Esophagus squamous epithelium (tissue), 5 donors: Measurements from ENCODE around the gene FAM32A. TPM values are rescaled to one million over a fixed set of nuclear protein-coding genes. Genes with fewer than 3 reads are reported as not detected.
A peak's percentile ranks its signal among the peaks of the same experiment; 100 is the strongest.

Experiments
- DNase-seq: peaks from one replicate; lab custom pipeline; 2025; lab: John Stamatoyannopoulos, UW
- H3K27ac ChIP-seq, 4 donors: fragments of 200-600 bp; sonication (generic); one replicate each; pipeline ENCODE4 v1.5.1; 2016 to 2019; ENCODE audit warnings: mild to moderate bottlenecking in 1 of 4
- H3K27me3 ChIP-seq, 4 donors: fragments of 200-600 bp; sonication (generic); 1 replicate in 3 of 4; 2 replicates in 1 of 4; pipeline versions ENCODE4 v1.5.1 to v1.6.0; 2017 to 2021; ENCODE audit warnings: antibody characterized with exemption in 1 of 4
- H3K36me3 ChIP-seq, 3 donors: fragments of 200-600 bp; sonication (generic); one replicate each; pipeline ENCODE4 v1.5.1; 2016 to 2019
- H3K4me1 ChIP-seq, 3 donors: fragments of 200-600 bp; sonication (generic); one replicate each; pipeline ENCODE4 v1.5.1; 2017 to 2019
- H3K4me3 ChIP-seq, 4 donors: fragments of 200-600 bp; sonication (generic); 1 replicate in 3 of 4; 2 replicates in 1 of 4; pipeline ENCODE4 v1.5.1; 2016 to 2019; ENCODE audit warnings: mild to moderate bottlenecking in 2 of 4, moderate library complexity in 1 of 4
- H3K9me3 ChIP-seq, 3 donors: fragments of 200-600 bp; sonication (generic); one replicate each; pipeline ENCODE4 v1.5.1; 2016 to 2019
- CTCF ChIP-seq, 6 experiments: fragments of 450-650 bp in 4 of 6; fragments of 200-600 bp in 2 of 6; sonication (generic) in 2 of 6; IDR thresholded peaks; one replicate each; pipeline ENCODE4 v1.5.1; 2016 to 2019; ENCODE audit warnings: antibody characterized with exemption in 6 of 6, mild to moderate bottlenecking in 4 of 6, moderate library complexity in 4 of 6
- POLR2A ChIP-seq, 4 donors: fragments of 450-650 bp; IDR thresholded peaks; one replicate each; pipeline ENCODE4 v1.6.1; 2017; ENCODE audit warnings: antibody characterized with exemption in 4 of 4, mild to moderate bottlenecking in 4 of 4, moderate library complexity in 3 of 4
- WGBS, 2 donors: methylation state at CpG; one replicate each; pipeline ENCODE4 v1.1.5; 2018; 5-methylcytosine and 5-hydroxymethylcytosine counted together
- intact Hi-C: fragments of 100-400 bp; cut with DNase I; formaldehyde crosslinking; loops from one replicate; pipeline ENCODE4 v1.15.0; 2022
- total RNA-seq, 4 donors: library from RNA; depleted of rRNA; stranded (reverse); fragments of >200 nt; gene quantifications; one replicate each; pipeline ENCODE4 v1.1.0, GENCODE V29; 2016
- donor health status: DM: yes; HTN: yes; CAD: no.

Gene FAM32A
- total RNA-seq, 4 donors from 2014 or later = 53.5 to 97.4 (median 70.8) TPM

GRCh38 chr19:16141043-16141442 lies 44.2 kb upstream of the FAM32A start:
- H3K4me3 ChIP-seq = no peak overlapping the region
- no peak for DNase-seq
- H3K4me1 ChIP-seq = peaks cover 0 to 11% (median 4%) of the 10 kb centered on the region in 3 donors
- H3K9me3 ChIP-seq = no peaks in the 10 kb centered on the region
- H3K27ac ChIP-seq = no peak overlapping the region
- peaks cover 0 to 17% (median 0%) of the 10 kb centered on the region in 4 donors for H3K27me3 ChIP-seq
- intact Hi-C loops = no loop called here
- TF ChIP-seq CTCF (IDR thresholded peaks at IDR 0.05) = no peak
- no peak for TF ChIP-seq POLR2A (IDR thresholded peaks at IDR 0.05)
- H3K36me3 ChIP-seq = no peaks in the 10 kb centered on the region
- WGBS, 2 donors = 60 to 71% methylated on average over 1 to 3 of the region's 4 CpGs

GRCh38 chr19:16142032-16142580 lies 43.1 kb upstream of the FAM32A start:
- TF ChIP-seq POLR2A (IDR thresholded peaks at IDR 0.05) = no peak
- no peak for TF ChIP-seq CTCF (IDR thresholded peaks at IDR 0.05)
- peaks cover 0 to 17% (median 0%) of the 10 kb centered on the region in 4 donors for H3K27me3 ChIP-seq
- no peaks in the 10 kb centered on the region for H3K9me3 ChIP-seq
- intact Hi-C loops = no loop called here
- peak overlapping the region in 1 of 4 donors; percentile 75 for H3K27ac ChIP-seq
- H3K36me3 ChIP-seq = no peaks in the 10 kb centered on the region
- DNase-seq = no peak
- 76 to 79% methylated on average over 4 to 9 of the region's 9 CpGs for WGBS, 2 donors
- H3K4me1 ChIP-seq = peaks cover 0 to 11% (median 4%) of the 10 kb centered on the region in 3 donors
- no peak overlapping the region for H3K4me3 ChIP-seq

DNA sequence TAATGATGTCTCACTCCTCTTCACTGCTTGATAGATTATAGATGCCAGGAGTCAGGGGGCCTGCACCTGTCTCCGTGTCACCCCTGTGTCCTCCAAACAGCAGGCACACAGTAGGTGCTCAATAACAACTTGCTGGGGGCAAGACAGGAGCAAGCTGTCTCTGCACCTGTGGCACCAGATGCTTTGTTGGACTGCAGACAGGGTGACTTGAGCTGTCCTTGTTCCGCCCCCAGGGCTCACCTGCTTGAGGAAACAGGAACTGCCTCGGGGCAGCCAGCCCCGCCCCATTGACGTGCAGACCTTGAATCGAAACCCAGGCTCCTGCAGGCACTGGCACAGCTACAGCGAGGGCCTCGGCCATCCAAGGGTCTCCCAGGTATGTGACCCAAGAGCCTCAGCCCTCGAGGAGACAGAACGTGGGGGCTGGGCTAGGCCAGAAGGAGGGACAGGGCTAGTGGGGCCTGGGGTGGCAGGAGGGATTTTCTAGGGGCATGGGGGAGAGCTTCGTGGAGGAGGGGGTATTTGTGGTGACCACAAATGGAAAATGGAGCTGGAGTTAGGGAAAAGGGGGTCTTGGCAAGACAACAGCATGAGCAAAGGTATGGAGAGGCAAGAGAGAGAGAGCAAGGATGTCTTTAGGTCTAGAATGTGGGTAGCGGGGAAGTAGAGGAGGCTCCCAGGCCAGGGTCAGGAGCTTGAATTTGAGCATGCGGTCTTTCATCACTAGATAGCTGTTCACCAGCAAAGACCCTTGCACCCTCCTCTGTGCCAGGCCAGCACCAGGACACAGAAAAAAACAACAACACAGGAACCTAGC lies 41.6 kb upstream of the FAM32A start, which contains the start of gene HSH2D:
HSH2D (plus strand) TSS at position 287 of the 817 bp plus-strand sequence. CDS start 5,066 bp downstream, outside the sequence.
- Histone ChIP-seq H3K4me1 (peaks cover 0 to 12% (median 6%) of the 10 kb centered on the region in 3 donors), H3K36me3 (no peaks in the 10 kb centered on the region), H3K4me3 (peak within 1 kb of the TSS in 3 of 4 donors; percentile 16 to 54 (median 28)), H3K9me3 (no peaks in the 10 kb centered on the region), H3K27me3 (peaks cover 0 to 17% (median 0%) of the 10 kb centered on the region in 4 donors), H3K27ac (peak within 1 kb of the TSS; percentile 25 to 75 (median 62))
- 45% methylated on average over 3 to 4 of the region's 13 CpGs for WGBS, 2 donors
- DNase-seq = peak; percentile 77
- intact Hi-C loops = no loop called here
- TF ChIP-seq POLR2A (IDR thresholded peaks at IDR 0.05) (peak in 1 of 4 donors; percentile 65), CTCF (IDR thresholded peaks at IDR 0.05) (peak in 1 of 6 experiments; percentile 25)

DNA sequence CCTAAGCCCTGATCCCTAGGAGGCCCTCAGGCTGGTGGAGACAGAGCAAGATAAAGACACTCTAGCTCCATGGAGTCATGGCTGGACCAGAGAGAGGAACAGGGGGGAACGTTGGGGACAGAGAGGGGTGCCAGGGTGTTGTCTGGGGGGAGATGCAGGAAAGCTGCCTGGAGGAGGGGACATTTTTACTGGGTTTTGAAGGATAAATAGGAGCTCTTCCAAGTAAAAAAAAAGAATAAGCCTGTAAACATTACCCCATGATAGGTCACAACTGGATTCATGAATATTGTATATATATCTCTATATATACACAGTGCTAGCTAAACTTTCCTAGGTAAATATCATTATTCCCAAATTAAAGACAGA lies 41.0 kb upstream of the FAM32A start:
- H3K27ac ChIP-seq = peak overlapping the region in 3 of 4 donors; percentile 25 to 75 (median 66)
- H3K4me1 ChIP-seq = peaks cover 0 to 17% (median 10%) of the 10 kb centered on the region in 3 donors
- WGBS, 2 donors = 33 to 57% methylated on average over 1 of the region's 1 CpG
- intact Hi-C loops = no loop called here
- no peaks in the 10 kb centered on the region for H3K9me3 ChIP-seq
- peak overlapping the region in 2 of 4 donors; percentile 16 to 54 for H3K4me3 ChIP-seq
- no peaks in the 10 kb centered on the region for H3K36me3 ChIP-seq
- H3K27me3 ChIP-seq = peaks cover 0 to 17% (median 0%) of the 10 kb centered on the region in 4 donors
- no peak for DNase-seq
- TF ChIP-seq POLR2A (IDR thresholded peaks at IDR 0.05) (no peak), CTCF (IDR thresholded peaks at IDR 0.05) (no peak)

GRCh38 chr19:16146112-16146511 lies 39.1 kb upstream of the FAM32A start:
- Histone ChIP-seq H3K27ac (no peak overlapping the region), H3K4me1 (peaks cover 0 to 17% (median 10%) of the 10 kb centered on the region in 3 donors), H3K4me3 (peak overlapping the region in 1 of 4 donors; percentile 32), H3K9me3 (no peaks in the 10 kb centered on the region), H3K36me3 (no peaks in the 10 kb centered on the region), H3K27me3 (peaks cover 0 to 17% (median 0%) of the 10 kb centered on the region in 4 donors)
- 52 to 60% methylated on average over 5 of the region's 5 CpGs for WGBS, 2 donors
- TF ChIP-seq CTCF (IDR thresholded peaks at IDR 0.05) (no peak), POLR2A (IDR thresholded peaks at IDR 0.05) (no peak)
- DNase-seq = no peak
- intact Hi-C loops = no loop called here
